ENCODE measurements around the gene UBAC1. TPM values are rescaled to one million over a fixed set of nuclear protein-coding genes. Genes with fewer than 3 reads are reported as not detected.

Gene UBAC1
- total RNA-seq, 4 donors from 2014 or later, result 52.9 to 76.3 (median 63.5) TPM

DNA sequence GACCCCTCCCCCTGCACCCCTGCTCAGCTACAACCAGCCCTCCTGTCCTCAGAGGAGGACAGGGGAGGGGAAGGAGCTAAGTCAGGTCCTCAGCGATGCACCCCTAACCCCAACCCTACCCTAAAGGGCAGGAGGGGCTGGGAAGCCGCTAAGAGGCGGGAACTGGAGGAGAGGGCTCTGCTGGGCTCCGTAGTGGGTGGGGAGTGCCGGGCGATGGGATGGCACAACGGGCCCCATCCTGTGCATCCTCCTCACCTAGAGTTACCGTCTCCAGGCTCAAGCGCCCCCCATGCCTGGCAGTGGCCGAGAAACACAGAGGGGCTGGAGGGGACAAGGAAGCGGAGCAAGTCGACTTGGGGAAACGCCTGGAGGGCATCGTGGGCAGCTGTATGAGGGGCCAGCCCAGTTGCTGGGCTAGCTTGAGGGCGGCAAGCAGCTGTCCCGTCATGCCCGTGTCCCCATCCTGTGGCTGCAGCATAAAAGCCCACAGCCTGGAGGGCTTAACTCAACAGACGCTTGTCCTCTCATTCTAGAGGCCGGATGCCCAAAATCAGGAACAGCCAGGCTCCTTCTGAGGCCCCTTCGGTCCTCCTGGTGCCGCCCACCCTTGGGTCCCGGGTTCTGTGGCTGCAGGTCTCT, 23.0 kb upstream of the UBAC1 start:
- 71 to 100% methylated on average over 3 to 8 of the region's 22 CpGs for WGBS, 2 donors (ENCODE audit: low coverage in 1 of 2)
- no peak overlapping the region for H3K27ac ChIP-seq
- no peaks in the 10 kb centered on the region for H3K36me3 ChIP-seq
- H3K4me1 ChIP-seq, result peaks cover 0 to 8% (median 2%) of the 10 kb centered on the region in 3 donors
- H3K9me3 ChIP-seq, result no peaks in the 10 kb centered on the region
- ATAC-seq, result no peak
- no peak overlapping the region for H3K4me3 ChIP-seq
- peaks cover 75% of the 10 kb centered on the region for H3K27me3 ChIP-seq
- TF ChIP-seq EP300 (IDR thresholded peaks at IDR 0.05) (no peak), POLR2AphosphoS5 (IDR thresholded peaks at IDR 0.05) (no peak), CTCF (IDR thresholded peaks at IDR 0.05) (no peak), POLR2A (IDR thresholded peaks at IDR 0.05) (no peak)

- H3K4me1 ChIP-seq, result peaks cover 0 to 14% (median 5%) of the 10 kb centered on the region in 3 donors
- no peak overlapping the region for H3K4me3 ChIP-seq
- H3K27me3 ChIP-seq, result peaks cover 82% of the 10 kb centered on the region
- no peak overlapping the region for H3K27ac ChIP-seq
- no peaks in the 10 kb centered on the region for H3K9me3 ChIP-seq
- no peaks in the 10 kb centered on the region for H3K36me3 ChIP-seq
- TF ChIP-seq POLR2AphosphoS5 (IDR thresholded peaks at IDR 0.05) (no peak), CTCF (IDR thresholded peaks at IDR 0.05) (no peak), POLR2A (IDR thresholded peaks at IDR 0.05) (no peak), EP300 (IDR thresholded peaks at IDR 0.05) (no peak)
- no peak for ATAC-seq
- WGBS, 2 donors (ENCODE audit: low coverage in 1 of 2), result 61 to 62% methylated on average over 16 to 21 of the region's 26 CpGs
These were observed 22.3 kb upstream of the UBAC1 start for GRCh38 chr9:135983208-135984071.

GRCh38 chr9:135982499-135983207, 21.5 kb upstream of the UBAC1 start:
- ATAC-seq, result no peak
- Histone ChIP-seq H3K9me3 (no peaks in the 10 kb centered on the region), H3K27ac (no peak overlapping the region), H3K36me3 (no peaks in the 10 kb centered on the region), H3K27me3 (peaks cover 78% of the 10 kb centered on the region), H3K4me3 (no peak overlapping the region), H3K4me1 (peaks cover 0 to 14% (median 5%) of the 10 kb centered on the region in 3 donors)
- no peak for TF ChIP-seq POLR2AphosphoS5 (IDR thresholded peaks at IDR 0.05)
- no peak for TF ChIP-seq POLR2A (IDR thresholded peaks at IDR 0.05)
- no peak for TF ChIP-seq CTCF (IDR thresholded peaks at IDR 0.05)
- no peak for TF ChIP-seq EP300 (IDR thresholded peaks at IDR 0.05)
- WGBS, 2 donors (ENCODE audit: low coverage in 1 of 2), result 53 to 76% methylated on average over 2 to 5 of the region's 24 CpGs

GRCh38 chr9:135980926-135981630, 19.9 kb upstream of the UBAC1 start:
- H3K4me1 ChIP-seq, result peaks cover 0 to 14% (median 5%) of the 10 kb centered on the region in 3 donors
- H3K9me3 ChIP-seq, result no peaks in the 10 kb centered on the region
- WGBS, 2 donors (ENCODE audit: low coverage in 1 of 2), result 87% methylated on average over 4 of the region's 29 CpGs; no CpG with 5 or more reads in 1 of the 2 donors
- no peak for ATAC-seq
- peaks cover 76% of the 10 kb centered on the region for H3K27me3 ChIP-seq
- H3K4me3 ChIP-seq, result no peak overlapping the region
- H3K36me3 ChIP-seq, result no peaks in the 10 kb centered on the region
- H3K27ac ChIP-seq, result no peak overlapping the region
- no peak for TF ChIP-seq POLR2AphosphoS5 (IDR thresholded peaks at IDR 0.05)
- no peak for TF ChIP-seq POLR2A (IDR thresholded peaks at IDR 0.05)
- no peak for TF ChIP-seq CTCF (IDR thresholded peaks at IDR 0.05)
- TF ChIP-seq EP300 (IDR thresholded peaks at IDR 0.05), result no peak
